ENCODE results near the gene PLXNA1.

PLXNA1 gene

DNA sequence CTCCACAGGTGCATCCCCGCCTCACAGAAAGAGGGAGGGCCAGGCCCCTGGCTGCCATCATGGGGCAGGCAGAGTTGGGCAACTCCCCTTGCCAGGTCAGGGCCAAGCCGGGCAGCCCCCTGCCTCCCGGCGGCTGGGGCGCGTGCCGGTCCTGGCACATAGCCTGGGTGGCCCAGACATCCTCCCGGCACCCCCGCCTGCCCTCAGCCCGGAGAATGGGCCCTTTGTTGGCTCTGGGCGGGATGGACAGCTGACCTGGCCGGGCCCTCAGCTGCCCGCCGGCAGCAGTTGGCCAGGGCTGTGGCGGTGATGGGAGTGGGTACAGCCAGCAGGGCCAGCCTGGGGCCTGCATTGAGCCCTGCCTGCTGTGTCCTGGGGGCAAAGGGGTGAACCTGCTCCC, 16.5 kb downstream of the PLXNA1 start:
- in situ Hi-C loops (cut with MboI; ENCODE audit: low sequenced_read_pairs) = no loop called here

DNA sequence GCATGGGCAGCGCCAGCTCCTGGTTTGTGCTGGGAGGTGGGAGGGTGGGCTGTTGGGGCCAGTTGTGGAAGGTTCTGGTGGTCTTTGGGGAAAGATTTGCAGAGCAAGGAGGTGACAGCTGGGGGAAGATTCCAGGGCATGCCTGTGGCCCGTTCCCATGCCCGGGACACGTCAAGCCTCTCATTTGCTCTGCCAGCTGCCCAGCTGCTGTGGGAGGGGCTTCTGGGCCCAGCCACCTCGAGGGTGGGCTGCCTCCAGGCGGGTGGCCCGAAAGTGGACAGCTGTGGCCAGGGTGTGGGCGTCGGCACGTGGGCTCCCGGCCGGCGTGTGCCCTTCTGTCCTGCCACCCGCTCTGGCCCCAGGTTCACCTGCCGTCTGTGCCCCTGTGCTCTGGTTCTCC, 17.2 kb downstream of the PLXNA1 start:
- in situ Hi-C loops (cut with MboI; ENCODE audit: low sequenced_read_pairs) = no loop called here

- in situ Hi-C loops (cut with MboI; ENCODE audit: low sequenced_read_pairs) = no loop called here
Measured at GRCh38 chr3:127000761-127001160, 17.8 kb downstream of the PLXNA1 start.

- in situ Hi-C loops (cut with MboI; ENCODE audit: low sequenced_read_pairs) = no loop called here
Measured at GRCh38 chr3:127001486-127002194, 18.7 kb downstream of the PLXNA1 start.

DNA sequence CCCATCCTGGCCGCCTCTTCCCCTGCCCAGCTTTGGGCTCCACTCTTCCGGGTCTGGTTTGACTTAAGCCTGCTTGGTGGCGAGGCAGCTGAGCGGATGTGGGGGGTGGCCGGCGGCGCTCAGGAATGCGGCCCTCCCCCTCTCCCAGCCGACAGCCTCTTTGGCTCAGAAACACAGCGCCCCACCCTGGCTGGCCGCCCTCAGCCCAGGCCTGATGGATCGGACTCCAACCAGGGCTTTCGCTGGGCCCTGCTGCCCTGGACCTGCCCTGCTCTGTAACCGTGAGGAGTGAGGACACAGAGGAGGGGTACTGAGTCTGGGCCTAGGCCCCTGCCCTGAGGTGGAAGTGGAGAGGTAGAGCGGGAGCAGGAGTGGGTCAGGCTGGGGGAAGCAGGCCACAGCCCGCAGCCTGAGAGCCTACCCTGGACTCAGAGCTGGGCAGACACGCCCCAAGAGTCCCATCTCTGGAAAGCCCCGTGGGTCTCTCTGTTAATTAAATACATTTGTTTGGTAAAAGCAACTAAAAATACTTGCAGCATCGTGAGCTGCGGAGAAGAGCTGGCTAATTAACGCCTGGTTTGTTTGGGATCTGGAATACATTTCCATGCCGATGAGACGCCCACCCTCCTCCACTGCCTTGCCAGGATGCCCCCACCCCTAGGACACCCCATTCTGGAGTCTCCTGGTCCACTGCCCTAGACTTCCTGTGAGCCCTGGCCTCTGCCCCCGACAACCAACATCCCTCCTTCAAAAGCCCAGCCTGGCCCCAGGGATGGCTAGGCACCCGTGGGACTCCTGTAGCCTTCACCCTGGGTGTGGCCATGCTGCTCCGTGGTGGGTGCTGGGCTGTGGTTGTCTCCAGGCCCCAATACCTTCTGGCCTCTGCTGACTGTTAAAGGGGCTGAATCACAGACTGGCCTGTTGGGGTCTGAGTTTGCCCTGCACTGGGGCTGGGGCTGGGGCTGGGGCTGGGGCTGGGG, 19.6 kb downstream of the PLXNA1 start:
- in situ Hi-C loops (cut with MboI; ENCODE audit: low sequenced_read_pairs) = no loop called here

GRCh38 chr3:127003175-127003555, 20.2 kb downstream of the PLXNA1 start:
- in situ Hi-C loops (cut with MboI; ENCODE audit: low sequenced_read_pairs) = no loop called here

GRCh38 chr3:127003601-127004280, 20.8 kb downstream of the PLXNA1 start:
- in situ Hi-C loops (cut with MboI; ENCODE audit: low sequenced_read_pairs) = no loop called here

DNA sequence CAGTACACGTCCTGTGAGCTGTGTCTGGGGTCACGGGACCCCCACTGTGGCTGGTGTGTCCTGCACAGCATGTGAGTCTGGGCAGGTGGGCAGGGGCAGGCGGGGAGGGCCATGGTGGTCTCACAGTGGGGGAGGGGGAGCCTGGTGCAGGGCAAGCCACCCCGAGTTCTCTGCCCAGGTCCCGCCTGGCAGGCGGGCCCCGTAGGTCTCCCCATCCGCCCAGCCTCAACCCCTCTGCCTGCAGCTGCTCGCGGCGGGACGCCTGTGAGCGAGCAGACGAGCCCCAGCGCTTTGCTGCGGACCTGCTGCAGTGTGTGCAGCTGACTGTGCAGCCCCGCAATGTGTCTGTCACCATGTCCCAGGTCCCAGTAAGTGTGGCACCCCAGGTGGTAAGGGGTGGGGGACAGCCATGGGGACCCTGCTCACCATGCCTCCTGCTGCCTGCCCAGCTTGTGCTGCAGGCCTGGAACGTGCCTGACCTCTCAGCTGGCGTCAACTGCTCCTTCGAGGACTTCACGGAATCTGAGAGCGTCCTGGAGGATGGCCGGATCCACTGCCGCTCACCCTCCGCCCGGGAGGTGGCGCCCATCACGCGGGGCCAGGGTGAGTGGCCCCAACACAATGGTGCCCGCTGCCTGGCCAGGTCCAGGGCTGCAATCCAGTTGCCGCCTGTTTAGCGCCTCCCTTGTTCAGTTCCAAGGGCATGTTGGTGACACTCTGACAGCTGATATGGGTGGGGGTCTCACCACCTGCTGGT, 21.9 kb downstream of the PLXNA1 start:
- in situ Hi-C loops (cut with MboI; ENCODE audit: low sequenced_read_pairs) = no loop called here

- in situ Hi-C loops (cut with MboI; ENCODE audit: low sequenced_read_pairs) = no loop called here
Measured at GRCh38 chr3:127005864-127006500, 23.1 kb downstream of the PLXNA1 start.

DNA sequence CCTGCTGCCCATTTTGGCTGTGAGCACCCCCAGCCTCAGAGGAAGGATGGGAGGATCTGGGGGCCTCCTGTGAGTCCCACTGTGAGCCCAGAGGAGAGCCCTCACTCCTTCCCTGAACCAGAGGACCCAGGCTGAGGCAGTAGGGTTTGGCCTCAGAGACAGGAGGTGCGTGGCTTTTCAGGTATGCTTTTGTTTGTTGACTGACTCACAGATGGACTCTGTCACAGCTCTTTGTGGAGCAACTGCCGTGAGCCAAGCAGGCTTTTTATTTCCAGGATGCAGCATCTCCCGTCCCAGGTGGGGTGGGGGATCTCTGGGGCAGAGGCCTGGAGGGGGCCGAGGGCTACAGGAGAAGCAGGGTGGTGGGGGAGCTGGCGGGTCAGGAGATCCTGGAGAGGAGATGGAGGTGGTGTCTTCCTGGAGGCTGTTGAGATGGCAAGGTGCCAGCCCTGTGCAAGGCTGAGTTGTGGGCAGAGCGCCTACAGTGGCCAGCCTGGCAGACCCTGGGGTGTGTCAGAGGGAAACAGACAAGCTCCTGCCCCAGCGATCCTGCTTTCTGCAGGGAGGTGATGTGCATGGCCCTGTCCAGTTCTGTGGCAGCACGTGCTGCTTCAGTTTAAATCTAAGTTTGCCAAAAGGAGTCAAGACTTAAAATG, 24.0 kb downstream of the PLXNA1 start:
- in situ Hi-C loops (cut with MboI; ENCODE audit: low sequenced_read_pairs) = no loop called here

GRCh38 chr3:127008236-127008635, 25.3 kb downstream of the PLXNA1 start:
- in situ Hi-C loops (cut with MboI; ENCODE audit: low sequenced_read_pairs) = no loop called here

GRCh38 chr3:127009531-127009930, 26.6 kb downstream of the PLXNA1 start:
- in situ Hi-C loops (cut with MboI; ENCODE audit: low sequenced_read_pairs) = no loop called here

DNA sequence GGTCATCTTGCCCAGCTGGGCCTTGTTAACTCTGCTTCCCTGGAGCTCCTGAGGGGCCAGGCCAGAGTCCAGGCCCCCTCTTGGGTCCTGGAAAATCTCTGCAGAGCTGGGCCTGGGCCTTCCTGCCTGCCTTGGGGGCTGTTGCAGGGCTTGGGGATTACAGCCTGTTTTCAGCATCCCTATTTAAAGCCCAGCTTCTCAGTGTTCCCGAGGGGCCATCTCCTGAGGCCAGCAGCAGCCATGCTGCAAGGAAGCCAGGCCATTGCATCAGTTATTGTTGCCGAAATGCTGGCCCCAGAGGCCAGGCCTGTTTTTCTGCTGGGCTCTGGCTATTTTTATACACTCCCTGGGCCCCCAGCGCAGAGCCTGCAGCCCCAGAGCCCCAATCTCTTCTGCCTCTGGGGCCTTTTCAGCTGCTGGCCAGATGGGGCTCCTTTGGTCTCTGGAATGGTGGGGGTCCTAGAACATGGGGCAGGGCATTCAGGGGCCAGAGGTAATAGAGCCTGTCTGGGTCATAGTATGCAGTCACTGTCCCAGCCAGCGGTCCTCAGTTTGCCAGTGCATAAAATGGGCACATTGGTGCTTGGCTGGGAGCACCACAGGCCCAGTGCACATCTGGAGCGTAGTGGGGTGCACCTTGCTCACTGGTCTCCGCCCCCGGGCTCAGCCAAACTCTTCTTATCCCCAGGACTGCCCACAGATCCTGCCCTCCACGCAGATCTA, 28.5 kb downstream of the PLXNA1 start:
- in situ Hi-C loops (cut with MboI; ENCODE audit: low sequenced_read_pairs) = no loop called here

DNA sequence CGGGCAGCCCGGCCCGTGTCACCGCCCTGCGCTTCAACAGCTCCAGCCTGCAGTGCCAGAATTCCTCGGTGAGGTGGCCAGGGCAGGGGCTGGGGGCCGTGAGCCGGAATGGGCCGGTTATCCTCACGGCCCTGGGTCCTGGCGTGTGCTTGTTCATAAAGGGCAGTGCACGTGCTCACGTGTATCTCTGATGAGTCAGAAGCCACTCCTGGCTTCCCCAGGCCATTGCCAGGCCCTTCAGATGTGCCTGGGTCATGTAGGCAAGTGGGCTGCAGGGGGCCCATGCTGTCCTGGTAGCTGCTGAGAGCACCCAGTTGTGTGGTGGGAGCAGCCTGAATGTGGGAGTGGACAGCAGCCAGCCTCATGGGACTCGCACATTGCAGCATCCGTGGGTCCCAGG, 29.2 kb downstream of the PLXNA1 start:
- in situ Hi-C loops (cut with MboI; ENCODE audit: low sequenced_read_pairs) = no loop called here

- in situ Hi-C loops (cut with MboI; ENCODE audit: low sequenced_read_pairs) = no loop called here
Measured at GRCh38 chr3:127013181-127013580, 30.3 kb downstream of the PLXNA1 start.

DNA sequence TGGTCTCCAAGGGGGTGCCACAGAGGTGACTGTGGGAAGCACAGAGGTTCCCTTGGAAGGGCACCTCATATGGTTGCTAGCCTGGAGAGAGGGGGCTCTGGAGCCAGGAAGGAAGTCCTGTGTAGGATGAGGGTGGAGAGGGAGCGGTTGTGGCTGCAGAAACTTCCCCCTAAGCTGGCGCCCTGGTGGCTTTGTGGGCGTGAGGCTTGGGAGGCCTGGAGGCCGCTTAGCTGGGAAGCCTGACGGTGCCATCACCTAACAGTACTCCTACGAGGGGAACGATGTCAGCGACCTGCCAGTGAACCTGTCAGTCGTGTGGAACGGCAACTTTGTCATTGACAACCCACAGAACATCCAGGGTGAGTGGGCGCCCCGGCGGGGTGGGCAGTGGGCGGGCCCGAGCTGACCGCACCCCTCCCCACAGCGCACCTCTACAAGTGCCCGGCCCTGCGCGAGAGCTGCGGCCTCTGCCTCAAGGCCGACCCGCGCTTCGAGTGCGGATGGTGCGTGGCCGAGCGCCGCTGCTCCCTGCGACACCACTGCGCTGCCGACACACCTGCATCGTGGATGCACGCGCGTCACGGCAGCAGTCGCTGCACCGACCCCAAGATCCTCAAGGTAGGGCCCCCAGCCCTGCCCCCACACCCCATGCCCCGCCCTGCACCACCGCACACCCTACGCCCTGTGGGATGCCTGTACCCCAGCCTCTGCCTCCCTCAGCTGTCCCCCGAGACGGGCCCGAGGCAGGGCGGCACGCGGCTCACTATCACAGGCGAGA, 31.0 kb downstream of the PLXNA1 start:
- in situ Hi-C loops (cut with MboI; ENCODE audit: low sequenced_read_pairs) = no loop called here

DNA sequence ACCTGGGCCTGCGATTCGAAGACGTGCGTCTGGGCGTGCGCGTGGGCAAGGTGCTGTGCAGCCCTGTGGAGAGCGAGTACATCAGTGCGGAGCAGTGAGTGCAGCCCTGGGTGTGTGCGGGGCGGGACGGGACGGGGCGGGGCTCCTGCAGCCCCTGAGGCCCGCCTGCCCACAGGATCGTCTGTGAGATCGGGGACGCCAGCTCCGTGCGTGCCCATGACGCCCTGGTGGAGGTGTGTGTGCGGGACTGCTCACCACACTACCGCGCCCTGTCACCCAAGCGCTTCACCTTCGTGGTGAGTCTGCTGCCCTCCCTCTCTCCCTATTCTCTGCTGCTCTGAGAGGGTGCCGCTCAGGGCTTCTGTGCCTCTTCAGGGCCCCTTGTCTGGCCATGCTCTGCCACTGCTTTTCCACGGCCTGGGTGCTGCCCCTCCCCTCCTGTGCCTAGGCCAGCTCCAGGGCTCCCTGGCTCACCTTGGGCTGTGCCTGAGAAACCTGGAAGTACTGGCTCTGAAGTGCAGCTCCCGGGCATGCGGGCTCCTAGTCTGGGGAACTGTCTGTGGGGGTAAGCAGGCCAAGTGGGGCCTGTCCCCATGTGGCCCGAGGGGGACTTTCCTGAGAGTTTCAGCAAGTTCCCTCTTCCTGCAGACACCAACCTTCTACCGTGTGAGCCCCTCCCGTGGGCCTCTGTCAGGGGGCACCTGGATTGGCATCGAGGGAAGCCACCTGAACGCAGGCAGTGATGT, 31.8 kb downstream of the PLXNA1 start:
- in situ Hi-C loops (cut with MboI; ENCODE audit: low sequenced_read_pairs) = no loop called here

All from HL-60/S4 (cell line).